C4-2B (cell line): ENCODE measurements around the gene DHCR7.

Experiments
- H3K27ac ChIP-seq: fragments of 450-650 bp; 2 replicates; pipeline ENCODE4 v1.5.1; 2017
- ZFX ChIP-seq: fragments of 450-650 bp; IDR thresholded peaks from 2 replicates; pipeline ENCODE4 v1.6.1; 2017
- TF ChIP-seq, protein P1 (sequence below): fragments of 450-650 bp; conservative IDR thresholded peaks from 2 replicates; pipeline ENCODE4 v1.5.1; 2017; ENCODE audit warnings: mild to moderate bottlenecking

DHCR7 gene, protein sequence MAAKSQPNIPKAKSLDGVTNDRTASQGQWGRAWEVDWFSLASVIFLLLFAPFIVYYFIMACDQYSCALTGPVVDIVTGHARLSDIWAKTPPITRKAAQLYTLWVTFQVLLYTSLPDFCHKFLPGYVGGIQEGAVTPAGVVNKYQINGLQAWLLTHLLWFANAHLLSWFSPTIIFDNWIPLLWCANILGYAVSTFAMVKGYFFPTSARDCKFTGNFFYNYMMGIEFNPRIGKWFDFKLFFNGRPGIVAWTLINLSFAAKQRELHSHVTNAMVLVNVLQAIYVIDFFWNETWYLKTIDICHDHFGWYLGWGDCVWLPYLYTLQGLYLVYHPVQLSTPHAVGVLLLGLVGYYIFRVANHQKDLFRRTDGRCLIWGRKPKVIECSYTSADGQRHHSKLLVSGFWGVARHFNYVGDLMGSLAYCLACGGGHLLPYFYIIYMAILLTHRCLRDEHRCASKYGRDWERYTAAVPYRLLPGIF

DNA sequence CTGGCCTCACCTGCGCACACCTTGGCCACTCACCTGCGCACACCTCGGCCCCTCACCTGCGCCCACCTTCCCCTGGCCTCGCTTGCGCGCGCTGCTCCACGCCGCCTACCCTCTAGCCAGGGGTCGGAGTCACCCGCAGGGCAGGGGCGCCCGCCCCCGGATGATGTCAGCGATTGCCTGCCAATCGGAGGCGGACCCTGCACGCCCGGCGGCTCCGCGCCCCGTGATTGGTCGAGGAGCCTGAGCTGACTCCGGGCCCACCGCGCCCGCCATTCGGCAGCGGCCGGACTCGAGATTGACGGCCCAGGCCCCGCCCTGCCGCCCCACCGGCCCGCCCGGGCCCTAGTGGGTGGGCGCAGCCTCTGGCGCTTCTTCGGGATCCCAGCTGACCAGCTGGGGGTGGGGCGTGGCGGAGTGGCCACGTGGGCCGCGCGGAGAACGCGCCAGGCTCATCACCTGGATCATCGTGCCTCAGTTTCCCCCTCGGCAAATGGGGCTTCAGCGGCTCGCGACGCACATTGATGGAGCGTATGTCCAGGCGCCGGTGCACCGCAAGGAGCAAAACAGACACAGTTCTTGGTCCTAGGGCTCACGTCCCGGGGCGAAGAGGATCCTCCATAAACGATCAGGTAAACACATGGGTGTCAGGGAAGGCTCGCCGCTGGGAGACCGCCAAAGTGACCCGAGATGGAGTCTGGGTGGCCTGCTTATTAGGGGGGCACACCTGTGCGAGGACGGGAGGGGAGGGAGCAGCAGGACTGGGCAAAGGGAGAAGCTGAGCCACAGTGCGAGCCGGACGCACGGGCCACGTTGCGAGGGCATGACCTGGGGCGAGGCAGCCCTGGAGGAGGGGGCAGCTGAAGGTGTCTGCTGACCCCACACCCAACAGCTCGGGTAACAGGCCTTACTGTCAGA, at the start of gene DHCR7:
TSS of gene DHCR7 (minus strand) at position 137 of the 915 bp plus-strand sequence. CDS start 3,441 bp downstream, outside the sequence.
- TF ChIP-seq, protein P1, sequence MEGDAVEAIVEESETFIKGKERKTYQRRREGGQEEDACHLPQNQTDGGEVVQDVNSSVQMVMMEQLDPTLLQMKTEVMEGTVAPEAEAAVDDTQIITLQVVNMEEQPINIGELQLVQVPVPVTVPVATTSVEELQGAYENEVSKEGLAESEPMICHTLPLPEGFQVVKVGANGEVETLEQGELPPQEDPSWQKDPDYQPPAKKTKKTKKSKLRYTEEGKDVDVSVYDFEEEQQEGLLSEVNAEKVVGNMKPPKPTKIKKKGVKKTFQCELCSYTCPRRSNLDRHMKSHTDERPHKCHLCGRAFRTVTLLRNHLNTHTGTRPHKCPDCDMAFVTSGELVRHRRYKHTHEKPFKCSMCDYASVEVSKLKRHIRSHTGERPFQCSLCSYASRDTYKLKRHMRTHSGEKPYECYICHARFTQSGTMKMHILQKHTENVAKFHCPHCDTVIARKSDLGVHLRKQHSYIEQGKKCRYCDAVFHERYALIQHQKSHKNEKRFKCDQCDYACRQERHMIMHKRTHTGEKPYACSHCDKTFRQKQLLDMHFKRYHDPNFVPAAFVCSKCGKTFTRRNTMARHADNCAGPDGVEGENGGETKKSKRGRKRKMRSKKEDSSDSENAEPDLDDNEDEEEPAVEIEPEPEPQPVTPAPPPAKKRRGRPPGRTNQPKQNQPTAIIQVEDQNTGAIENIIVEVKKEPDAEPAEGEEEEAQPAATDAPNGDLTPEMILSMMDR: no peak
- no peak for TF ChIP-seq ZFX
- H3K27ac ChIP-seq: peak within 1 kb of the TSS; percentile 88

GRCh38 chr11:71496421-71496820, 48.2 kb upstream of the DHCR7 start:
- no peak overlapping the region for H3K27ac ChIP-seq
- no peak for TF ChIP-seq ZFX
- TF ChIP-seq, protein P1: no peak

- no peak for TF ChIP-seq ZFX
- TF ChIP-seq, protein P1: no peak
- no peak overlapping the region for H3K27ac ChIP-seq
Observed at GRCh38 chr11:71495286-71496230, 47.4 kb upstream of the DHCR7 start.

DNA sequence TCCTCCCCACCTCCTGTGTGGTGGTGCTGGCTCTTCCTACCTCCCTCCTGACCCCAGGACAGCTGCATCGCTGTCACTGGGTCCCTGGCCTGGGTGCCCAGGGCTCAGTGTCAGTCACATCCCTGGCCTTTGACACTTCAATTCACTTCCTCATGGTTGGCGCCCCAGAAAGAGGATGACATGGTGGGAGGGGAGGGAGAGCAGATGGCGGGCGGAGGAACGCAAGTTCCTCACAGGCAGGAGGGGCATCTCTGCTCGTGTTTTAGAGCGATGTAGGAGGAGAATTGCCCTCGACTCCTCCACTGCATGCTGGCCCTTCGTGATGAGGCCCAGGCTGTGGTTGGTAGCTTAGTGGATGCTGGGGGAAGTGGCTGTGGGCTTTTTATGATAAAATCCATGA, 43.7 kb upstream of the DHCR7 start:
- no peak overlapping the region for H3K27ac ChIP-seq
- no peak for TF ChIP-seq ZFX
- TF ChIP-seq, protein P1: no peak

GRCh38 chr11:71491531-71491930, 43.3 kb upstream of the DHCR7 start:
- no peak for TF ChIP-seq ZFX
- TF ChIP-seq, protein P1: no peak
- H3K27ac ChIP-seq: no peak overlapping the region

- TF ChIP-seq ZFX: no peak
- TF ChIP-seq, protein P1: no peak
- no peak overlapping the region for H3K27ac ChIP-seq
Observed at GRCh38 chr11:71490731-71491390, 42.7 kb upstream of the DHCR7 start.
